SK-N-MC (cell line): ENCODE results near the gene CIAO2B.

Experiments used
- DNase-seq: peaks from one replicate; pipeline ENCODE4 v3.0.0-alpha.2; 2011; ENCODE audit warnings: low read depth, low spot score
- H3K27ac ChIP-seq: fragments of 200-600 bp; sonication (generic); 2 replicates; pipeline ENCODE4 v1.5.1; 2016; ENCODE audit warnings: mixed run types
- H3K36me3 ChIP-seq: fragments of 200-600 bp; sonication (generic); 2 replicates; pipeline ENCODE4 v1.6.1; 2017; ENCODE audit warnings: antibody characterized with exemption, low read length, mixed read lengths; ENCODE audit not compliant: insufficient read depth
- H3K4me3 ChIP-seq: fragments of 200-600 bp; sonication (generic); 2 replicates; pipeline ENCODE4 v1.5.1; 2016
- H3K9ac ChIP-seq: fragments of 200-600 bp; sonication (generic); 2 replicates; pipeline ENCODE4 v1.8.0; 2017; ENCODE audit warnings: mixed run types, mixed read lengths; ENCODE audit not compliant: insufficient read length
- H3K9me3 ChIP-seq: fragments of 200-600 bp; sonication (generic); 2 replicates; pipeline ENCODE4 v1.6.1; 2017; ENCODE audit warnings: low read depth, mild to moderate bottlenecking, antibody characterized with exemption, low read length, moderate library complexity, mixed read lengths
- EZH2 ChIP-seq: fragments of 200-600 bp; sonication (generic); IDR thresholded peaks from one replicate; pipeline ENCODE4 v1.6.1; 2017; ENCODE audit warnings: antibody characterized with exemption
- FOXP2 ChIP-seq: optimal IDR thresholded peaks from 2 replicates; pipeline ENCODE3; 2011; ENCODE audit warnings: mild to moderate bottlenecking, moderate library complexity; ENCODE audit not compliant: insufficient read depth; ENCODE audit errors: extremely low read length, control extremely low read depth
- POLR2AphosphoS5 ChIP-seq: IDR thresholded peaks from 2 replicates; pipeline ENCODE4 v1.6.1; 2012; ENCODE audit warnings: mild to moderate bottlenecking, low read depth, low read length, borderline replicate concordance

Gene CIAO2B

DNA sequence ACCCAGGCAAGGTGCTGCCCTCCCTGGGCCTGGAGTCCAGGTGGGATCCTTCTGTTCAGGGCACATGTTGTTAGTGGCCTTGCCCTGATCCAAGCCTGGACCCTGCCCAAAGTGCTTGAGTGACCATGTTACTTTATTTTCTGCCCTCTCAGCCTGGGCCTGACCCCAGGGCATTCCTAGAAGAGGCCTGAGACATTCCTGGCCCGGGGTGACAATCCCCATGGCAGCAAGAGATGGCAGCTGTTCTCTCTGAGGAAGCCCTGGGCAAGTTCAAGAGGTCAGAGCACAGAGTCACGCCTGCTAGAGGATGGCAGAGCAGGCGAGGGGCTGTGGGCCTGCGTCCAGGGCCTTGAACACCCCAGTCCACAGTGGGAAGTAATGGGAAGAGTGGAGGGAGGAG is 20.5 kb downstream of the CIAO2B start:
- H3K9ac ChIP-seq = no peak overlapping the region
- H3K4me3 ChIP-seq = no peak overlapping the region
- no peaks in the 10 kb centered on the region for H3K9me3 ChIP-seq
- H3K36me3 ChIP-seq = no peaks in the 10 kb centered on the region
- H3K27ac ChIP-seq = no peak overlapping the region
- no peak for TF ChIP-seq EZH2
- TF ChIP-seq POLR2AphosphoS5 = no peak
- TF ChIP-seq FOXP2 = no peak
- DNase-seq = no peak

GRCh38 chr16:66913081-66913480 is 21.1 kb downstream of the CIAO2B start:
- DNase-seq = no peak
- Histone ChIP-seq H3K4me3 (no peak overlapping the region), H3K36me3 (no peaks in the 10 kb centered on the region), H3K27ac (no peak overlapping the region), H3K9me3 (no peaks in the 10 kb centered on the region), H3K9ac (no peak overlapping the region)
- no peak for TF ChIP-seq POLR2AphosphoS5
- TF ChIP-seq FOXP2 = no peak
- no peak for TF ChIP-seq EZH2

DNA sequence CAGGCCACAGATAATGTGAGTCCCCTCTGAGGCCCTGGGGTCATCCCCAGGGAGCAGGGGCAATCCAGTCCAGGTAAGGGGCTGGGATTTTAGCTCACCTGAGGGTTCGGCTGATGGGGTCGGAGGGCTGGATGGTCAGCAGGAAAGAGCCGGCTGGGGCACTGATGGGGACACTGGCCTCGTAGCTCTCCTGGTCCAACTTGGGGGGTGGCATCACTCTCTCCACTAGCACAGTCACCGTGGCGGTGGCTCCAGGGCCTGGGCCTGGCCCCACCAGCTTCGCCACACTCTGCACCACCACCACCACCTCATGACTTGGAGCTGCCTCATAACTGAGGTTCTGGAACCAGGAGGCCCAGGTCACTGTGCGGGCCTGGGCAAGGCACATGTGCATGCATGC is 22.4 kb downstream of the CIAO2B start:
- no peaks in the 10 kb centered on the region for H3K36me3 ChIP-seq
- H3K9ac ChIP-seq = no peak overlapping the region
- no peak for DNase-seq
- H3K4me3 ChIP-seq = no peak overlapping the region
- TF ChIP-seq EZH2 (no peak), POLR2AphosphoS5 (no peak), FOXP2 (no peak)
- H3K9me3 ChIP-seq = no peaks in the 10 kb centered on the region
- no peak overlapping the region for H3K27ac ChIP-seq

DNA sequence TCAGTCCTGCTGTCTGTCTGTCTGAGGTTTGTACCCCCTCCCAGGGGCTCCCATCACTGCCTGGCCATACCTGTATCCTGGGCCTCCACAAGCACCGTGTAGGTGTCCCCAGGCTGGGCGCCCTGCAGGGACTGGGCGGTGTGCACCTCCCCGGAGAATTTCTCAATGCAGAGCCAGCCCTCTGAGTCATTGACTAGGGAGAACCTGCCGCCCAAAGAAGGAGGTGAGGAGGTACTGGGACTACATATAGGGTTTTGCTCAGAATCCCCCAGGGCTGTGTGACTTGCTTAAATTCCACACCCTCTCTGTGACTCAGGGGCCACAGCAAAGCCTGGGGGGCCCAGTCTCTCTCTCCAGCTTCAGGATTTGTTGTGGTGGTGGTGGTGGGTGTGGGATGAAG is 23.1 kb downstream of the CIAO2B start:
- Histone ChIP-seq H3K9ac (no peak overlapping the region), H3K9me3 (no peaks in the 10 kb centered on the region), H3K36me3 (no peaks in the 10 kb centered on the region), H3K27ac (no peak overlapping the region), H3K4me3 (no peak overlapping the region)
- DNase-seq = no peak
- TF ChIP-seq FOXP2 = no peak
- no peak for TF ChIP-seq EZH2
- no peak for TF ChIP-seq POLR2AphosphoS5

DNA sequence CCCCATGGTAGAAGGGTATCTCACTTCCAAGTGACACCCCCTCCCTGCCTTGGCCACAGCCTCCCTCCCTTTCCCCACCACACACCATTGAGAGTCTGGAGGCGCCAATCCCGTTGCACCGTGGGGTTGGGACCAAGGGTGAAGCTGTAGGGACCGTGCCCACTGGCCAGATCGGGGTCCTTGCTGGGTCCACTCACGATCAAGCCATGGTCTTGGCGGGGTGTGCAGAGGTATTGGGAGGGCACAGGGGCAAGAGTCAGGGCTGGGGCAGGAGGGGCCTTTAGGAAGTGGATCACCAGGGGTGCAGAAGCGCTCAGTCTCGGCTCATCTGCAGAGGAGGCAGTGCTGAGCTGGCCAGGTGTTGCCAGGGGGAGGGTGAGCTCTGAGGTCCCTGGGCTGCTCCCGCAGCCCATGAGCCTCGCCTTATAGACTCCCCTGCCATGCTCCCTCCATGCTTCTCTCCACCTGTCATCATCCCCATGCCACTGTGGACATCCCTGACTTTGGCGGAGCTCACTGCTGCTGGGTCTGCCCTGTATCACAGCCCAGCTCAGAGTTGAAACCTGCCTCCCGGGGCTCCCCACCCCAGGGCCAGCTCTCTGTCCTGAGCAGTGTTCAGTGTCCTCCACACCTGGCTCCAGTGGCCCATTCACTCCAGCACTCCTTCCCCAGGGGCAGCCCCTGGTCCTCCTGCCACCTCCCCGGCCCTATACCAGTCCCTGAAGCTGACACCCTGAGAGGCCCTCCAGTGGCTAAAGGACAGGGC is 23.8 kb downstream of the CIAO2B start:
- no peak overlapping the region for H3K9ac ChIP-seq
- no peaks in the 10 kb centered on the region for H3K36me3 ChIP-seq
- TF ChIP-seq EZH2 (no peak), POLR2AphosphoS5 (no peak), FOXP2 (no peak)
- no peak overlapping the region for H3K27ac ChIP-seq
- no peak overlapping the region for H3K4me3 ChIP-seq
- DNase-seq = no peak
- H3K9me3 ChIP-seq = no peaks in the 10 kb centered on the region

GRCh38 chr16:66908762-66909559 is 25.2 kb downstream of the CIAO2B start:
- no peaks in the 10 kb centered on the region for H3K9me3 ChIP-seq
- no peak for DNase-seq
- H3K36me3 ChIP-seq = no peaks in the 10 kb centered on the region
- no peak overlapping the region for H3K9ac ChIP-seq
- no peak overlapping the region for H3K4me3 ChIP-seq
- no peak for TF ChIP-seq POLR2AphosphoS5
- no peak for TF ChIP-seq FOXP2
- no peak for TF ChIP-seq EZH2
- no peak overlapping the region for H3K27ac ChIP-seq

- Histone ChIP-seq H3K9me3 (no peaks in the 10 kb centered on the region), H3K27ac (no peak overlapping the region), H3K36me3 (no peaks in the 10 kb centered on the region), H3K9ac (no peak overlapping the region), H3K4me3 (no peak overlapping the region)
- TF ChIP-seq POLR2AphosphoS5 (no peak), FOXP2 (no peak), EZH2 (no peak)
- DNase-seq = no peak
These were observed 26.1 kb downstream of the CIAO2B start for GRCh38 chr16:66908116-66908515.

GRCh38 chr16:66906916-66907836 is 27.0 kb downstream of the CIAO2B start:
- no peaks in the 10 kb centered on the region for H3K9me3 ChIP-seq
- H3K27ac ChIP-seq = no peak overlapping the region
- no peak overlapping the region for H3K4me3 ChIP-seq
- H3K36me3 ChIP-seq = no peaks in the 10 kb centered on the region
- no peak overlapping the region for H3K9ac ChIP-seq
- DNase-seq = no peak
- TF ChIP-seq FOXP2 = no peak
- no peak for TF ChIP-seq POLR2AphosphoS5
- TF ChIP-seq EZH2 = no peak
